SK-N-MC (cell line): ENCODE data around the gene PRAME.

ENCODE experiments used
- DNase-seq: peaks from one replicate; pipeline ENCODE4 v3.0.0-alpha.2; 2011; ENCODE audit warnings: low read depth, low spot score
- H3K27ac ChIP-seq: fragments of 200-600 bp; sonication (generic); 2 replicates; pipeline ENCODE4 v1.5.1; 2016; ENCODE audit warnings: mixed run types
- H3K36me3 ChIP-seq: fragments of 200-600 bp; sonication (generic); 2 replicates; pipeline ENCODE4 v1.6.1; 2017; ENCODE audit warnings: antibody characterized with exemption, low read length, mixed read lengths; ENCODE audit not compliant: insufficient read depth
- H3K4me3 ChIP-seq: fragments of 200-600 bp; sonication (generic); 2 replicates; pipeline ENCODE4 v1.5.1; 2016
- H3K9ac ChIP-seq: fragments of 200-600 bp; sonication (generic); 2 replicates; pipeline ENCODE4 v1.8.0; 2017; ENCODE audit warnings: mixed run types, mixed read lengths; ENCODE audit not compliant: insufficient read length
- H3K9me3 ChIP-seq: fragments of 200-600 bp; sonication (generic); 2 replicates; pipeline ENCODE4 v1.6.1; 2017; ENCODE audit warnings: low read depth, mild to moderate bottlenecking, antibody characterized with exemption, low read length, moderate library complexity, mixed read lengths
- EZH2 ChIP-seq: fragments of 200-600 bp; sonication (generic); IDR thresholded peaks from one replicate; pipeline ENCODE4 v1.6.1; 2017; ENCODE audit warnings: antibody characterized with exemption
- FOXP2 ChIP-seq: optimal IDR thresholded peaks from 2 replicates; pipeline ENCODE3; 2011; ENCODE audit warnings: mild to moderate bottlenecking, moderate library complexity; ENCODE audit not compliant: insufficient read depth; ENCODE audit errors: extremely low read length, control extremely low read depth
- POLR2AphosphoS5 ChIP-seq: IDR thresholded peaks from 2 replicates; pipeline ENCODE4 v1.6.1; 2012; ENCODE audit warnings: mild to moderate bottlenecking, low read depth, low read length, borderline replicate concordance

Gene PRAME

GRCh38 chr22:22573047-22573889 lies 14.2 kb upstream of the PRAME start:
- DNase-seq: no peak
- Histone ChIP-seq H3K9ac (no peak overlapping the region), H3K9me3 (no peaks in the 10 kb centered on the region), H3K27ac (no peak overlapping the region), H3K36me3 (no peaks in the 10 kb centered on the region), H3K4me3 (no peak overlapping the region)
- no peak for TF ChIP-seq EZH2
- TF ChIP-seq FOXP2: no peak
- no peak for TF ChIP-seq POLR2AphosphoS5

DNA sequence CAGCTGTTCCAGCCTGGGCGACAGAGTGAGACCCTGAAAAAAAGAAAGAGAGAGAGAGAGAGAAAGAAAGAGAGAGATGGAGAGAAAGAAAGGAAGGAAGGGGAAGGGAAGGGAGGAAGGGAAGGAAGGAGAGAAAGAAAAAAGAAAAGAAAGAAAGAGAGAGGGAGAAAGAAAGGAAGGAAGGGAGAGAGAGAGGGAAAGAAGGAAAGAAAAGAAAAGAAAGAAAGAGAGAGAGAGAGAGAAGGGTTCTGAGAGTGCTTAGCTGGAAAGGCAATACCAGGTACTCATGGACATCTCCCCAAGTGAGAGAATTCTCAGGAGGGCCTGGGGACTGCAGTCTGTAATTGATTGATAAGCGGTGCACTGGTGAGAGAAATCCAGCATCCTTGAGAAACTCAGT lies 12.8 kb upstream of the PRAME start:
- TF ChIP-seq EZH2 (no peak), FOXP2 (no peak), POLR2AphosphoS5 (no peak)
- Histone ChIP-seq H3K9ac (no peak overlapping the region), H3K4me3 (no peak overlapping the region), H3K9me3 (no peaks in the 10 kb centered on the region), H3K27ac (no peak overlapping the region), H3K36me3 (no peaks in the 10 kb centered on the region)
- DNase-seq: no peak

DNA sequence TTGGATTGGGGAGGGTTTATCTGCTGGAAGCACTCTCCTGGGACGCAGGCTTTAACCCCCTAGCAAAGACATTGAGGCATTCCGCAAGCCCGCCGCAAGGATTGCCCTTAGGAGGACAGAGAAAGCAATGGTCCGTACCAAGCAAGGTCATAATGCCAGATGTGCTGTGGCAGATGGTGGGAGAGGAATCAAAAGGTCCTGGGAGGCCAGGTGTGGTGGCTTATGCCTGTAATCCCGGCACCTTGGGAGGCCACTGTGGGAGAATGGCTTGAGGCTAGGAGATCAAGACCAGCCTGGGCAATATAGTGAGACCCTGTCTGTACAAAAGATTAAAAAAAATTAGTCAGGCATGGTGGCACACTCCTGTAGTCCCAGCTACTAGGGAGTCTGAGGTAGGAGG lies 12.4 kb upstream of the PRAME start:
- Histone ChIP-seq H3K9me3 (no peaks in the 10 kb centered on the region), H3K9ac (no peak overlapping the region), H3K27ac (no peak overlapping the region), H3K36me3 (no peaks in the 10 kb centered on the region), H3K4me3 (no peak overlapping the region)
- TF ChIP-seq EZH2 (no peak), POLR2AphosphoS5 (no peak), FOXP2 (no peak)
- no peak for DNase-seq

DNA sequence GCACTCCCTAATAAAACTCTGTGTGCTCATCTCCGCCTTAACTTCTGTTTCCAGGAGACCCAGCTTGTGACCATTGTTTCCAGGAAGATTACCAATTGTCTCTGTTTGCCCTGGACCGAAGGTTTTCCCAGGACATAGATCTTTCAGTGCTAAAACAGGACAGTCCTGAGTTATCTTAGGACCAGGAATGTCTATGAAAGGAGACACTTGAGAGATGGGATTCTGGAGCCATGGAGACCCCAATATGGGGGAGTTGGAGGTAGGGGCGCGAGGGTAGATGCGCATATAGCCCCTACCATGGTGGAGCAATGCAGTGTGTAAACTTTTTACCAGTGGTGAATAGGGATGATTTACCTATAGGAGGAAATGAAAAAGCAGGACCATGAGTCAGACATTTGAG lies 10.2 kb upstream of the PRAME start:
- H3K27ac ChIP-seq: no peak overlapping the region
- no peaks in the 10 kb centered on the region for H3K36me3 ChIP-seq
- H3K4me3 ChIP-seq: no peak overlapping the region
- no peak overlapping the region for H3K9ac ChIP-seq
- no peak for DNase-seq
- no peak for TF ChIP-seq FOXP2
- no peak for TF ChIP-seq POLR2AphosphoS5
- no peak for TF ChIP-seq EZH2
- H3K9me3 ChIP-seq: no peaks in the 10 kb centered on the region

DNA sequence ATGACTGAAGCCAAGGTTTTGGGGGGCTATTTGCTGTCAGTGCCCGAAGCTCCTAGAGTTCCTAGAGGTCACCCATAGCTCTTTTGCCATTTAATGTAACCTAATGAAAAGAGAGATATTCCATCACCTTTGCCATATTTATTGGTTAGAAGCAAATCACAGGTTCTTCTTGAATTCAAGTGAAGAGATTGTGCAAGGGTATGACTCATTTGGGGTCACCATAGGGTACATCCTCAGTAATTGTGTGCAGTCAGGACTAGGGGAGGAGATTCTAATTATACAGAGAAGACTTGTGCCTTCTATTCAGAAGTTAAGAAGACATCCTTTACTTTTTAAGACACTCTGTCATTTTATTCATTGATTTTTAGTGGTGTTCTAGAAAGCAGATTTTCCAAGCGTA lies 6.9 kb upstream of the PRAME start:
- Histone ChIP-seq H3K9me3 (no peaks in the 10 kb centered on the region), H3K27ac (no peak overlapping the region), H3K9ac (no peak overlapping the region), H3K36me3 (no peaks in the 10 kb centered on the region), H3K4me3 (no peak overlapping the region)
- DNase-seq: no peak
- TF ChIP-seq FOXP2 (no peak), EZH2 (no peak), POLR2AphosphoS5 (no peak)

DNA sequence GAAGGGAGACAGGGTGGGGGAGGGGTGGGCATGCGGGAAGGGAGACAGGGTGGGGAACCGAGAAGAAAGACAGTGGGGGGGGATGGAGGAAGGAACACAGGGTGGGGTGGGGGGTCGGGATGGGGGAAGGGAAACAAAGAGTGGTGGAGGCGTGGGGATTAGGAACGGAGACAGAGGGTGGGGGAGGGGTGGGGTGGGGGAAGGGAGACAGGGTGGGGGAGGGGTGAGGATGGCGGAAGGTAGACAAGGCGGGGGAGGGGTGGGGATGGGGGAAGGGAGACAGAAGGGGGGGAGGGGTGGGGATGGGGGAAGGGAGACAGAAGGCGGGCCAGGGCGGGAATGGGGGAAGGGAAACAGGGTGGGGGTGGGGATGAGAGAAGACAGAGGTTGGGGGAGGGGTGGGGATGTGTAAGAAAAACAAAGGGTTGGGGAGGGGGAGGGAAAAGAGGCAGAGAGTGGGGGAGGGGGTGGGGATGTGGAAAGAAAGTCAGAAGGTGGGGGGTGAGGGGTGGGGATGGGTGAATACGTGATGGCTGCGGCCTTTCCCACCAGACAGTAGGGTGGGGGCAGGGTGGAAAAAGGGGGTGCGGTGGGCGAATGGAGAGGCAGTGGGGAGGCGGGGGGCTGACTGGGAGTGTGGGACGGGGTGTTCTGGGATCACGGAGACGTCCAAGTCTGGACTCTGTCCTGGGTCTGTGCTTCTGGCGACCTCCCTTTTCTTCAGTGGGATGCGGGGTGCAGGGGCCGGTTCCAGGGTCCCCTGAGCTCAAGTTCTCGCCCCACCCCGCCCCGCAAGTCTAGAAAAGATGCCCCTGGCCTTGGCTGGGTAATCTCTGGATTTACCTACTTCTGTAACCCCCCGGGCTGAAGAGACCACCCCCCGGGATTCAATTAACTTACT lies 744 bp downstream of the PRAME start:
- peaks cover 7% of the 10 kb centered on the region; the same call in 1 of the 2 replicates for H3K36me3 ChIP-seq
- peak overlapping the region; percentile 84 for H3K4me3 ChIP-seq
- DNase-seq: no peak
- no peaks in the 10 kb centered on the region for H3K9me3 ChIP-seq
- H3K9ac ChIP-seq: peak overlapping the region; percentile 79
- peak overlapping the region; percentile 68; the same call in 1 of the 2 replicates for H3K27ac ChIP-seq
- no peak for TF ChIP-seq EZH2
- TF ChIP-seq FOXP2: no peak
- no peak for TF ChIP-seq POLR2AphosphoS5

- Histone ChIP-seq H3K9me3 (no peaks in the 10 kb centered on the region), H3K4me3 (no peak overlapping the region), H3K36me3 (peaks cover 16% of the 10 kb centered on the region), H3K27ac (no peak overlapping the region), H3K9ac (no peak overlapping the region)
- no peak for DNase-seq
- TF ChIP-seq FOXP2 (no peak), POLR2AphosphoS5 (no peak), EZH2 (no peak)
These were observed 1.8 kb downstream of the PRAME start for GRCh38 chr22:22556995-22557925.

DNA sequence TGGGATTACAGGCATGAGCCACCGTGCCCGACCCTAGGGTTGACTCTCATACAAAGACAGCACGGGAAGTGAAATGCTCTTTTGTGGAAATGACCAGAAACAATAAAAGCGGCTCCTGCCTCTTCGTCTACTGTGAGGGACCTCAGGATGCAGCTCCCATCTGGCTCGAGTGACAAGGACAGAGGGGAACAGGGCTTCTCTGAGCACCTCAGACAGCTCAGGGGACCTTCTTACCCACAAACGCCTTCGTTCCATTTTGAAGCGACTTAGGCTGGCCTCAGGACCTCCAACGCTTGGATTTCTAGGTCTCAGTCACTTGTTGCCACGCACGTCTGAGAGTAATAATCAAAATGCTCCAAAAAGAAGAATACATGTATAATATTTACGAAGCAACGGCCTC lies 2.5 kb downstream of the PRAME start:
- DNase-seq: no peak
- Histone ChIP-seq H3K27ac (no peak overlapping the region), H3K9me3 (no peaks in the 10 kb centered on the region), H3K9ac (no peak overlapping the region), H3K36me3 (peaks cover 20% of the 10 kb centered on the region), H3K4me3 (no peak overlapping the region)
- TF ChIP-seq FOXP2: no peak
- TF ChIP-seq POLR2AphosphoS5: no peak
- no peak for TF ChIP-seq EZH2
